Measurements from ENCODE around the gene ADCY5.

GRCh38 chr3:123299581-123299980 is 149.3 kb downstream of the ADCY5 start:
- TF ChIP-seq POLR2A (IDR thresholded peaks at IDR 0.05) (no peak), CTCF (IDR thresholded peaks at IDR 0.05 in 8 of 11, conservative IDR thresholded peaks at IDR 0.05 in 3 of 11) (no peak)

Measured in spleen (tissue), 7 donors.